C4-2B (cell line): ENCODE results near the gene TRPV4.

Source experiments
- H3K27ac ChIP-seq: fragments of 450-650 bp; 2 replicates; pipeline ENCODE4 v1.5.1; 2017
- CTCF ChIP-seq: fragments of 450-650 bp; conservative IDR thresholded peaks from 2 replicates; pipeline ENCODE4 v1.5.1; 2017; ENCODE audit warnings: mild to moderate bottlenecking
- ZFX ChIP-seq: fragments of 450-650 bp; IDR thresholded peaks from 2 replicates; pipeline ENCODE4 v1.6.1; 2017

Gene TRPV4

GRCh38 chr12:109739747-109740693, 93.2 kb downstream of the TRPV4 start:
- no peak overlapping the region for H3K27ac ChIP-seq
- TF ChIP-seq ZFX: no peak
- TF ChIP-seq CTCF: no peak

- no peak overlapping the region for H3K27ac ChIP-seq
- no peak for TF ChIP-seq CTCF
- TF ChIP-seq ZFX: no peak
These were observed 94.1 kb downstream of the TRPV4 start for GRCh38 chr12:109738878-109739665.

- H3K27ac ChIP-seq: no peak overlapping the region
- no peak for TF ChIP-seq ZFX
- no peak for TF ChIP-seq CTCF
These were observed 95.0 kb downstream of the TRPV4 start for GRCh38 chr12:109738209-109738608.

- TF ChIP-seq CTCF: no peak
- H3K27ac ChIP-seq: no peak overlapping the region
These were observed 95.6 kb downstream of the TRPV4 start for GRCh38 chr12:109737631-109738030.

- TF ChIP-seq CTCF: no peak
- no peak for TF ChIP-seq ZFX
- H3K27ac ChIP-seq: no peak overlapping the region
These were observed 96.1 kb downstream of the TRPV4 start for GRCh38 chr12:109737126-109737525.

- H3K27ac ChIP-seq: no peak overlapping the region
- TF ChIP-seq CTCF (no peak), ZFX (no peak)
These were observed 96.6 kb downstream of the TRPV4 start for GRCh38 chr12:109736552-109737108.
